ENCODE data around the gene MARCHF5.
A peak's percentile ranks its signal among the peaks of the same experiment; 100 is the strongest.

The MARCHF5 gene, protein sequence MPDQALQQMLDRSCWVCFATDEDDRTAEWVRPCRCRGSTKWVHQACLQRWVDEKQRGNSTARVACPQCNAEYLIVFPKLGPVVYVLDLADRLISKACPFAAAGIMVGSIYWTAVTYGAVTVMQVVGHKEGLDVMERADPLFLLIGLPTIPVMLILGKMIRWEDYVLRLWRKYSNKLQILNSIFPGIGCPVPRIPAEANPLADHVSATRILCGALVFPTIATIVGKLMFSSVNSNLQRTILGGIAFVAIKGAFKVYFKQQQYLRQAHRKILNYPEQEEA

DNA sequence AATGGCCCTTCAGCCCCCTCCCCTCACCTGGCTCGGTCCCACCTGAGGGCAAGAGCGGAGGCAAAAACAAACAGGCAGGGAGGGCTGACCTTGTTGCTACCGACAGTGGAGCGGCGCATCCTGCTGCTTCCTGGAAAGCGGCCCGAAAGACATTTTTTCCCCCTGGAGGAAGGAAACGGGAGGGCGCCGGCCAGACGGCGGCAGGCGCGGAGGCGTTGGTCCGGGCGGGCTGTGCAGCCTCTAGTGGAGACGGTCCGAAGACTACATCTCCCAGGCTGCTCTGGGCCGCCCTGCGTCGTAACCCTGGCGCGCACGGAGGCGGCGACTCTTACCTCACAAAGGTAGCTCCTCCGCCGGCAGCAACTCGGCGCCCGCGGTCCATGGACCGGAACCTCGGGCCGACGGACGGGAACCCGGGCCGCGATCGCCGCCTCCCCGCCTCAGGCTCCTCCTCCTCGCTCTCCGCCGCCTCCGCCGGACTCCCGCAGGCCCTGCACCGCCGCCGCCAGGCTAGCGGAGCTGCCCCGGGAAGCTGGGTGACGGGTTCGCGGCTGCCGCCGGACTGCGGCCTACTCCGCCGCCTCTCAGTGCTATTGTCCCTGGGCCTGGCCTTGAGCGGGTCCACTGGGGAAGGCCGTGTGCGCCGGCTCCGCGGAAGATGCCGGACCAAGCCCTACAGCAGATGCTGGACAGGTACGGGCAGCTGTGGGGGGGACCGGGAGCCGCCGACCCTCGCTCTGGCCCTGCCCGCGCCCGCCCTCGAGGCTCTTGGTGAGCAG, at the start of gene MARCHF5, which contains the start of gene CPEB3:
TSS of gene MARCHF5 (plus strand) at position 331 of the 779 bp plus-strand sequence. CDS start at position 659, 328 bp downstream.
TSS of gene CPEB3 (minus strand) at position 242 of the 779 bp plus-strand sequence. CDS start 50,728 bp downstream, outside the sequence.
- DNase-seq = peak; percentile 94

DNA sequence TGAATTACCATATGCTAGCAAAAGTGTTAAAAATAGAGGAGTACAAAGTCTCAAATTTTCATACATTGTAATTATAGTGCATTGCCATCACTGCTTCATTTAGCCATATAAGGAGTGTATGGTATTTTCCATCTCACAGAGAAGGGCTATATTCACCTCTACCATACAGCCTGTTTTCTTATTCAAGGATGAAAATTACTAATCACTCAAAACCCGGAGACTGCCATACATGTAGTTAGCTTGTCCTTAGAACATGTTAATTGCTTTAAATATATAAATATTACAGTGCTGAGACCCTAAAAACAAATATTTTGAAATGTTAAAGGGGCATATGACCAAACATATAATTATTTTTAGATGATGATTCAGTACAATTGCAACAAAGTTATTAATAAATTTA, 49.5 kb upstream of the MARCHF5 start:
- no peak for DNase-seq

DNA sequence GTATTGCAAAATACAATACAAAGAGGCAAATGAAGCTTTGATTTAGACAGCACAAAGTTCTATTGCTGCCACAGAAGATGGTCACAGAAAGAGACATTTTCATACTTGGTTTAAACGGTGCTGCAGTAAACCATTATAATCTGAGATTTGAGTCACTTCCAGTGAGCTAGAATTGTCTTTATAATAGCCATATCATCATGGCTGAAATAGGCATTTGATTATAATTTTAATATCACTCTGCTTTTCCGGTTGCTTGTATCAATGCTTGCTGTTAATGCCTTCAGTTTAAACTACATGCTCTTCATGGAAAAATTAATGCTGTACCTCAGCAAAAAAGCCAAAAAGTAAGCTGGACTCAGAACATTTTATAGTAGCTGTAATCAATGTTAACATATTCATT, 48.6 kb upstream of the MARCHF5 start:
- no peak for DNase-seq

DNA sequence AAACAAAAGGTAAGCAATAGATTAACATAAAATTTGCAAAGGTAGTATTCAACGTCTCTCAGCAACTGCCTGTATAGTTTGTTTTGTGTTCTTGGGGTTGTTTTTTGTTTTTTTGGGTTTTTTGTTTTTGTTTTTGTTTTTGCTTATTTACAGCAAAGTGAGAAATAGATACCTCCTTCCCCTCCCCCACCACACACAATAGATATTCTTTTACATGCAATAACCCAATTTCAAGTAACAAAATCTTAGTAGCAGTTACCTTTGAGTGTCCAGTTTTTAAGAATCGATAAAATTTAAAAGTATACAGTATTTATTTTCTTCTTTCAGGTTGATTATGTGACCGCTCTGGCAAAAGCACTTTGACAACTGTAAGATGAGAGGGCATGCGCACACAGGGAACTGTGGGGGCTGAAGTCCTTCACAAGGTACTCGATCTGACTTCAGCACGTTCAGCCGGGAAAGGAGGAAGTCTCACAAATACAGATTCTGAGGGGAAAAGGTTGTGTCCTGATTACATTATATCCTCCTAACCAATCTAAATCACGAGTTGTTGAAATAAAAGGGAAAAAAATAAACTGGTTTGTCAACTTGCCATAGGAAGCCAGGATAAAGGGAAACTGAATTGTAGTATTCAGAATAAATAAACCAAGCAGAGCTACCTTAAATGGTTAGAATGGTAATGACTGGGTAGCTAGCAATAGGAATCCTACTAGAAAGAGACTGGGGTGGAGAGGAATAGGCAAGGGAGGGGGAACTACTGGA, 47.9 kb upstream of the MARCHF5 start:
- peak; percentile 44 for DNase-seq

DNA sequence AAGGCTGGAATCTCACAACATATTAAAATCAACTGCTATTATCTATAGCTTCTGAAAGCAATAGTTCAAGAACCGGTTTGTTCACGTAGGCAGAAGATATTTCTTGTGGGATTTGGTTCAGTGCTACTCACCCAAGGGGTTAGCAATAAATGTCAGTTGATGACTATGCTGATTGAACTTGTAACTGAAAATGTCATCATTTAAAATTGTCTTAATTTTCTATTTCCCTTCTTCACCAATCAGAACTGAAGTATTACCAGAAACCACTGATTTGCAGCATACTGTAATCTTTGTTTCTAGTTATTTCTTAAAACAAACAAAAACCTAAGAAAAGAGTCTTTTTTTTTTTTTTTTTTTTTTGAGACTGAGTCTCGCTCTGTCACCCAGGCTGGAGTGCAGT, 46.2 kb upstream of the MARCHF5 start:
- DNase-seq = no peak

DNA sequence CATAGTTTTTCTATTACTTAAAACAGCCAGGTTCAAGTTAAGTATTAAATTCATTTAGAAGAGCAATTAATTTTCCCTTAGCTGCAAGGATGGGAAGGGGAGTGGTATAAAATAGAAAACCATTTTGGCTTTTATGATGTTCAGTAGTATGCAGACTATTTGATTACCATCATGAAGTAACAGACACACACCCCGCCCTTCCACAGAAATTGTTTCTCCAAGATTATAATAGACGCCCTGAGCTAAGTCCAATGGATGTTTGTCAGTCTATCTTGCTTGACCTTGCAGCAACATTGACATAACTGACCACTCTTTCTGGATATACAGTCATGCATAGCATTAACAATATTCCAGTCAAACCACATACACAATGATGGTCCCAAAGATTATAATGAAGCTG, 42.4 kb upstream of the MARCHF5 start:
- no peak for DNase-seq

DNA sequence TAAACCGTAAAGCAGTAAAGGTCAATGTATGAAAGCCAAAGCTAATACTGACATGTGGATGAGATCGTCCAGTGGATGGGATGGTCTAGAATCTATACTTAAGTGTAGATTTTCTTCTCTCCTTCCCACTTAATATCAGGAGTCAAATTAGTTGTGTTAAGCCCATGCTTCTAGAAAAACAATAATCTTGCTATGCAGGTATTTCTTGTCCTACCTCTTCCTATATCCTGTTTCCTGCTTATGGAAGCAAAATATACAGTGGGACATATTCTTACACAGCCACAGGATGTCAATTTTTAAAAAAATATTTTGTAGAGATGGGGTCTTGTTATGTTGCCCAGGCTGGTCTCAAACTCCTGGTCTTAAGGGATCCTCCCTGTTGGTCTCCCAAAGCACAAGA, 27.6 kb upstream of the MARCHF5 start:
- no peak for DNase-seq

DNA sequence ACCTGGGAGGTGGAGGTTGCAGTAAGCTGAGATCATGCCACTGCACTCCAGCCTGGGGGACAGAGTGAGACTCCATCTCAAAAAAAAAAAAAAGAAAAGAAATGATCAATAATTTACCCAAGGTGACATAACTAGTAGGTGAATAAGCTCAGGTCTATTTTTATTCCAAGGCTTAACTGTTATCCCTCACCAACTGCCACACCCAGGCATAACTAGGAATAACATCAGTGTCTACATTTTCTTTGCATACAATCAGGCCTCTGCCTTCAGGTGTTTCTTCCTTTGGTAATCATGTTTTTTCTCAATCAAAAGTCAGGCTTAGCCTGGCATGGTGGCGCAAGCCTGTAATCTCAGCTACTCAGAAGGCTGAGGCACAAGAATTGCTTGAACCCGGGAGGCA, 26.7 kb upstream of the MARCHF5 start:
- no peak for DNase-seq

DNA sequence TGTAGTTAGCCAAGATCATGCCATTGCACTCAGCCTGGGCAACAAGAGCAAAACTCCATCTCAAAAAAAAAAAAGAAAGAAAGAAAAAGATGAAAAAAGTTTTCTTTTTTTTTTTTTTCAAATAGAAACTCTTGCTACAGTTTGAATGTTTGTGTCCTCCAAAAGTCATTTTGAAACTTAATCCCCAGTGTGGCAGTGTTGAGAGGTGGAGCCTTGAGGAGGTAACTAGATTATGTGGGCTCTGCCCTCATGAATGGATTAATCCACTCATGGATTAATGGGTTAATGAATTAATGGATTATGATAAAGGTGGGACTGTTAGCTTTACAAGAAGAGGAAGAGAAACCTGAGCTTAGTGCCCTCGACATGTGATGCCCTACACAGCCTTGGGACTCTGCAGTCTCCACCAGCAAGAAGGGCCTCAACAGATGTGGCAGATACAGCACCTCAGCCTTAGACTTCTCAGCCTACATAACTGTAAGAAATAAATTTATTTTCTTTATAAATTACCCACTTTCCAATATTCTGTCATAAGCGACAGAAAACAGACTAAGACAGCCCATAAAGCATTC, 25.2 kb upstream of the MARCHF5 start:
- no peak for DNase-seq

DNA sequence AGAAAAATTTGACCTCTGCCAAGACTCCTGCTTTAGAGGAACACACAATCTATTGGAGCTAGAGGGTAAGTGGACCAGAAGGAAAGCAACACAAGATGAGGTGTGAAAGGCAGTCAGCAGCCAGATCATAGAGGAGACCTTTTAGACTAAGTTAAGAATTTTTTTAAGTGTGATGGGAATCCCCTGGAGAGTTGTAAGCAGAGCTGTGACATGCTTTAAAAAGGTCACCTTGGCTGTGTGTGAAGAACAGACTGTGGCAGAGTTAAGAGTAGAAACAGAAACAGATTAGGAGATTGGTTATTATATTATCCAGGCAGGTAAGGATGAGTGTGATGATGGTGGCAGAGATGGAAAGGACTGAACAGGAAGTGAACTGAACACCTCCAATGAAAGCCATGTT, 23.6 kb upstream of the MARCHF5 start:
- DNase-seq = no peak

DNA sequence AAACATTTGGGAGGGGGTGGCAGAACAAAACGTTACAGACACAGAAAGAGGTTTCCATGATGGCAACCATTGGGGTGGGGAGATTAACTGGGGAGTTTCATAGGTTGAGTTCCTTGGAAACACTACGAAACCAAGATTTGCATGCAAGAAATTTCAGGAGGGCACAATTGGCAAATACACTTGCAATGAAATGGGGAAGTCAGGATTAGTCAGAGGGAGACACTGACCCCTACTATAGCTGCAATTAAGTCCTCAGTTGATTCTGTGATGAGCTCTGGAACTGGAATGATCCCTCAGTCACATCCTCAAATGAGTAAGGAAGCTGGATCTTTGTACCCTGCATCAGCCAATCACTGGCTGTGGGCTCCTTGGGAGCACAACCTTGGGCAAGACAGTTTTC, 22.2 kb upstream of the MARCHF5 start:
- no peak for DNase-seq

DNA sequence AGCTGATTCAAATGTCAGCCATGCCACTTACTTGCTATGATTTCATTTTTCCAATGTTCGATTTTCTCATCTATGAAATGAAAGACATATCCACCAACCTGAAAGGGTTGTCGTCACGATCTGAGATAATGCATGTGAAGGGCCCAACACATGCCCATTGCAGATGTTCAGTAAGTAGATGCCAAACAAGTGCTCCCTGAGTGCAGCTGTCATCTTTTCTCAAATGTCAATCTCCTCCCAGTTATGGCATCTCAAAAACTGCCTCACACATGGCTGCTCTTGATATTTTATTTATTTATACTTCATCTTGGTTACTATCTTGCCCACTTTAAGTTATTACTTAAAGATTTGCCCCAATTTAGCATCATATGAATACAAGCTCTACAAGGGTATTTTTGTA, 16.9 kb upstream of the MARCHF5 start:
- DNase-seq = no peak

DNA sequence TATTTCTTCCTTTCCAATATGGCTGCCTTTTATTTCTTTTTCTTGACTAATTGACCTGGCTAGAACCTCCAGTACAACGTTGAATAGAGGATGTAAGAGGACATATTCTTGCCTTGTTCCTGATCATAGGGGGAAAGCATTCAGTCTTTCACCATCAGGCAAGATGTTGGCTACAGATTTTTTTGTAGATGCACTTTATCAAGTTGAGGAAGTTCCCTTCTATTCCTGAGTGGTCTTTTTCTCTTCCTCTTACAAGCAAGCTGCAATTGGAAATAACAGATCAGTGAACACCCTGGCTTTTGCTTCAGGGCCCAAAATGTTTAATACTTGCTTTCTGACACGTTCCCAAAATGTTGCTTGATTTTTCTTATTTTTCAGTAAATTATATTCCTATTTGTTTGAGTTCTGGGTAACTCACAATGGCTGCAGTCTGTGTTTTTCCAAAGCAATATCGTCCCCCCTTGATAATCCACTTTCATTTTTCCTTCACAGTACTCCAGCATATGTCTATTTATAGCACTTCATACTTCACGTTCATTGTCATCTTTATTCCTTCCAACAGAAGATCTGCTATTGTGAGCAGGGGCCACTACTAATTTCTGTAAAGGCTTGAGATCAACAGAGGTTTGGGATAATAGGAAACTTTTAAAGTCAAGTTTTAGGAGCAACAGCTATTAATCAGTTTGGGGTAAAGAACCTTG, 11.8 kb upstream of the MARCHF5 start:
- no peak for DNase-seq

DNA sequence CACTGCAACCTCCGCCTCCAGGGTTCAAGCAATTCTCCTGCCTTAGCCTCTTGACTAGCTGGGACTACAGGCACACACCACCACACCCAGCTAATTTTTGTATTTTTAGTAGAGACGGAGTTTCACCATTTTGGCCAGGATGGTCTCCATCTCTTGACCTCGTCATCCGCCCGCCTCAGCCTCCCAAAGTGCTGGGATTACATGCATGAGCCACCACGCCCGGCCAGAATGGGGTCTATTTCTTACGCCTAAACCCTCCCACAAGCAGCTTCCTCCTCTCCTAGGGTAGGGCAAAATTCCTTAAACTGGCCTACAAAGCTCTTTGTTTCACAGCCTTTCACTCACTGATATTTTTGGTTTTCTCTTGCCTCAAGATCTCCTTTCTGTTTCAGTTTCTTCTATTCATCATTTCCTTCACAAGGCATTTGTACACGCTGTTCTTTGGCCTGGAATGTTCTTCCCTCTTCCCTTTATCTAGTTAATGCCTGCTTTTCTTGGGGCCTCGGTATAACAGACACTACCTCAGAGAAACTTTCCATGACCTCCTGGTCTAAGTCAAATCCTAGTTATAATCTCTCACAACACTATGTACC, 6.8 kb upstream of the MARCHF5 start:
- DNase-seq = no peak

DNA sequence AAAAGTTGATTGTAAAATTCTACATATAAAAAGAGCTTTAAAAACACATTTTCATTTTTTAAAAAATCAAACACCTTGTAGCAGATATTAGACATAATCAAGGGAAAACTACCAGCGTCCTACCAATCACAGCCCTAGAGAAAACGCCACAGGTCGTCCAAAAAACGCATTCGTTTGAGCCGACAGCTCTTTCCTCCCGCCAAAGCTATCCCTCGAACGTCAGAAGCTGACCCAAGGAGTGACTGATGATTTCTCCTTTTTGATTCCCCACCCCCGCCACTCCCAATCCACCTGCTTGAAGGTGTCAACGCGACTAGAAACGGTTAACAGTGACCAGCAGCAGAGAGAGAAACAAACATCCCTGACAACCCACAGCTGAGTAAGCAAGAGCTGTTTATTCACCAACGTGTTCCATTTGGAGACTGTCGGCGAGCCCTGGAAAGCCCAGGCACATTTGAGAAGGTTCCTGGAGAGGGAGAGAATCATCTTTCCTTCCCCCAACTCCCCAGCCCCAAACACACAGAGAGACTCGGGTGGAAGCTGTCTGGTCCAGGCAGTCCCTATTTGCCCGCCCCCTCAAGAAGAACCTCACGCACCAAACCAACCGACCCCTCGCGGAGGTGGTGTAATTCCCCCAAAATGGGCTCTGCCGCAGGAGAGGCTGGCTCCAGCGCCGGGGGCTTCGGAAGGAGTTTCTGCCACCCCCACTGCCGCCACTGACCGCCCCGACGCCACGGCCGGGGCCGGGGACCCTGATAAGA, 711 bp upstream of the MARCHF5 start:
- peak; percentile 27 for DNase-seq

DNA sequence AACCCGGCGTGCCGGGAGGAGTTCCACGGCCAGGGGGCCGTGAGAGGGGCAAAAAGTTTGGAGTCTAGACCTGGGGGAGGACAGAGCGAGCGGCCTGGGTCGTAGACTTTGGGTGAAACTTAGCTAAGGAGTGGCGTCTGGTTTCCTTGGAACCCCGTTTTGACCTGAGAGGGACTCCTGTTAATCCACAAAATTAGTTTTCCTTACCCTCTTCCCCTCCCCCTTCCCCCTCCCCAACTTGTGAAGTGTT, 574 bp downstream of the MARCHF5 start:
- DNase-seq = no peak

DNA sequence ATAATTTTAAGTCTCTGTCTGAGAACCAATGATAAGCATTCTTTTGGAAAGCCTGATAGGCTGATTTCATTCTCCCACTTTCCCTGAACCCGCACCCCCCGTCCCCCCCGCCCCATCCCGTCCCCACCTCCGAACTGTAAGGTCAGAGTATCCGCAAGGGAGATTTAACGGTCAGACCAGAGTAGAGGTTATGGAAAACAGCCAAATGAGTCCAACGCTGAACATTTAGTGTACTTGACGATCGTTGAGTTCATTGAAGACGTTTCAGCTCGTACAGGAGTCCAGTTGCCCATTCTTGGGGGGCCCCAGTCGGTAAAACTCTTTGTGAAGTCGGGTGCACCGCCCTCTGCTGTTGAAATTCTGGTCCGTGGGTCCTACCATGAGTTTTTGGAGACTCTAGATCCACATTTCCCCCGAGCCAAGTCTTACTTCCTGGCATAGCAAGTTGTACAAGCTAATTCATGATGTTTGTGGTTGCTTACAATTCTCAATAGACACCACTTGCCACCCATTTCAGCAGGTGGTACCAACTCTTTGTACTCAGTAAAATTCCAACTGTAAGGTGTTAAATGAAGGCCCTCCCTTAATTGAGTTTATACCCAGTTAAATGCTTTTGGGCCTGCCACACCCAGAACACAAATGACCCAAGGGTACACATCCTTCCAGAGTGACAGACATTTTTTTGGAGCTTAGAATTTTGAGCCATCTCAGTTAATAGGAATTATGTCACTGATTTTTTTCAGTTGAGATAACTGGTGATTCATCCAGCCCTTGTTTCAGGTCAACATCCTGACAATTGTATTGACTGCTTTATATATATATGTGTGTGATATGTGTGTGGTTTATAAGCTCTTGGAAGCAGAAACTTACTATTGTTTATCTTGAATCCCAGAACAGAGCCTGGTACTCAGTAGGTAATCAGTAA, 1.2 kb downstream of the MARCHF5 start:
- DNase-seq = peak; percentile 68

DNA sequence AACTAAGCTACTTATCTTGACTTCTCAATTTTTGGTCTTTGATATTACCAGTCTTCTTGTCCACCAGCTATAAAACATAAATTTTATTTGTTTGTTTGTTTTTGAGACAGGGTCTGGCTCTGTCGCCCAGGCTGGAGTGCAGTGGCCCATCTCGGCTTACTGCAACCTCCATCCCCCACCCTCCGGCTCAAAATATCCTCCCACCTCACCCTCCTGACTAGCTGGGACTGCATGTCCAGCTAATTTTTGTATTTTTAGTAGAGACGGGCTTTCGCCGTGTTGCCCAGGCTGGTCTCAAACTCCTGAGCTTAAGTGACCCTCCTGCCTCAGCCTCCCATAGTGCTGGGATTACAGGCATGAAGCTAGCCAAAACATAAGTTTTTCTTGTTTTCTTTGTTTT, 7.5 kb downstream of the MARCHF5 start:
- DNase-seq = no peak

DNA sequence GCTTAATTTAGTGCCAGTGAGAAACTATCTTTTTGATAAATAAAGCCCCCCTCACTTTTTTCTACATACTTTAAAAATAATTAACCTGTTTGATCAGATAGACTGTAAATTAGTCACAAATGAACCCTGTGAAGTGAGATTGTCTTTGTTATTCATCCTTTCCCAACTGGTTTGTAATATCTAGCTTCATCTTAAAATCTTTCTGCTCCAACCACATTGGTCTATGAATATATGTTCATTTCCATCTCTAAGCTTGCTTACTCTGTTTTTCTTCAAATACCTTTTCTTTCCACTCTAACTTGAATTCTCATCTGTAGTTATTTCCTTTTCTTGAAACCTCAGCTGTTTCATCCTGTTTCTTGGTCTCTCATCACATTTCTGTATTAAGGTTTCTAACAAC, 12.1 kb downstream of the MARCHF5 start:
- no peak for DNase-seq

DNA sequence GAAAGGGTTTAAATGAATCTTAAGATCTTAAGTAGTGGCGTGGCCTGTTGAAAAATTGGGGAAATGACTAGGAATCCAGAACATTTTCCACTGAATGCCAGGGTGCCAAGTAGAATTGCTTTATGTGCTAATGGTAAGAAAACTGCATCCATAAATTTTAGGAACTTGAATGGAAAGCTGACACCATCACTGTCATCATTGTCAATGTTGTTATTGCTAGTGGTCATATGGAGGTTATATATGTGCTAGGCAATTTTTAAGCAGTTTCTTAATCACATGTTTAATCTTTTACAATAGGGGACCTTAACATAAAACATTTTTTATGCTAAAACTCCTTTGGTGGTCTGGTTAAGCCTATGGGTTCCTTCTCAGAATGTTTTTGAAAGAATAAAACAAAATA, 13.1 kb downstream of the MARCHF5 start:
- no peak for DNase-seq

Data from activated CD4-positive, alpha-beta T cell treated with anti-CD3 and anti-CD28 coated beads for 48 hours (primary cell).